NT2/D1 (cell line): ENCODE data around the gene MEOX1.
A peak's percentile ranks its signal among the peaks of the same experiment; 100 is the strongest.
"Not testable (repeated sequence)": the region's sequence is repeated elsewhere in the genome, so short reads cannot be mapped to it uniquely, and the experiment has no call there.

Experiments
- DNase-seq: peaks from one replicate; pipeline ENCODE4 v3.0.0-alpha.2; 2011; ENCODE audit warnings: low read depth, low spot score
- H3K27me3 ChIP-seq: 2 replicates; pipeline ENCODE4 v1.6.0; 2011; ENCODE audit warnings: mild to moderate bottlenecking; ENCODE audit not compliant: insufficient read length, insufficient read depth
- H3K36me3 ChIP-seq: 2 replicates; pipeline ENCODE4 v1.6.1; 2011; ENCODE audit warnings: mild to moderate bottlenecking, low read length, mixed read lengths; ENCODE audit not compliant: insufficient read depth, insufficient read length
- H3K4me1 ChIP-seq: 2 replicates; pipeline ENCODE4 v1.5.1; 2011; ENCODE audit not compliant: insufficient read depth, insufficient read length
- H3K4me3 ChIP-seq: 2 replicates; pipeline ENCODE4 v1.5.1; 2011; ENCODE audit warnings: low read depth; ENCODE audit not compliant: insufficient read length
- H3K9ac ChIP-seq: 2 replicates; pipeline ENCODE4 v1.6.0; 2011; ENCODE audit warnings: low read depth; ENCODE audit not compliant: insufficient read length
- H3K9me3 ChIP-seq: 2 replicates; pipeline ENCODE4 v1.5.1; 2011; ENCODE audit warnings: mild to moderate bottlenecking, low read length; ENCODE audit not compliant: insufficient read depth
- SUZ12 ChIP-seq: IDR thresholded peaks from 2 replicates; pipeline ENCODE4 v1.6.1; 2011; ENCODE audit not compliant: insufficient read length, insufficient read depth; ENCODE audit errors: extremely low read depth
- YY1 ChIP-seq: IDR thresholded peaks from 2 replicates; pipeline ENCODE4 v1.6.1; 2011; ENCODE audit not compliant: insufficient read length, insufficient read depth
- ZNF274 ChIP-seq: IDR thresholded peaks from 2 replicates; pipeline ENCODE4 v1.6.1; 2011; ENCODE audit warnings: mild to moderate bottlenecking, low read depth, low read length

MEOX1 gene

DNA sequence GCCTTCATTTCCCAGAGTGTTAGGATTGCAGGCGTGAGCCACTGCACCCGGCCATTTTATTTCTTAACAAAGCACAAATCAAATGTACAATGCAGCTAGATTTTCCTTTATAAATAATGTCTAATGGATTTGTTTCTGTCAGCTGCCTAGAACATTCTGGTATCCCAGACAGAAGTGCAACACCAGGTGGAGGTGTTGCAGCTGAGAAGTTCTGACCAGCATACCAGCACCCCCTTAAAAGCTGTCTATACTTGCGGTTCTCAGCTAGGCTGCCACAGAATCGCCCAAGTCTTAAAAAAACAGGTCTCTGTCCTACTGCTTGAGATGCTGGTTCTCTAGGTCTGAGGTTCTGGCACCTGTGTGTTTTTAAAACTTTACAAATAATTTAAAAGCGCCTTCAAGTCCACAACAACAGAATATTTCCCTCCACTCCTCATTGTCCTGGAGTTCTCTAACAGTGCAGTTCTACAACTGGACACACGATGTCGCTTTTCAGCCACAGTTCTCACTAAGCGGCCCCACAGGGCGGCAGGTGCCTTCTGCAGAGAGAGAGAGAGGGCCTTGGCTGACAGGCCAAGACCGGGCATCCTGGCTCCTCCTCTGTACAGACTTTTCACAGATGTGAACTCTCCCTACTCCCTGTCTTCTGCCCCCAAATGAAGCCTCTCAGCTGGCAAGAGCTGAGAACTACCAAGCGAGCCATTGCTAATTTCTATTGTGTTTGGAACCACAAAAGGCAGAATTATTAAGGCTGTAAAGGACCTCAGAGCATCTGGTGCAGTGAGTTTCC, 32.6 kb upstream of the MEOX1 start:
- H3K9ac ChIP-seq = no peak overlapping the region
- TF ChIP-seq SUZ12 (no peak), YY1 (no peak), ZNF274 (no peak)
- H3K4me3 ChIP-seq = no peak overlapping the region

DNA sequence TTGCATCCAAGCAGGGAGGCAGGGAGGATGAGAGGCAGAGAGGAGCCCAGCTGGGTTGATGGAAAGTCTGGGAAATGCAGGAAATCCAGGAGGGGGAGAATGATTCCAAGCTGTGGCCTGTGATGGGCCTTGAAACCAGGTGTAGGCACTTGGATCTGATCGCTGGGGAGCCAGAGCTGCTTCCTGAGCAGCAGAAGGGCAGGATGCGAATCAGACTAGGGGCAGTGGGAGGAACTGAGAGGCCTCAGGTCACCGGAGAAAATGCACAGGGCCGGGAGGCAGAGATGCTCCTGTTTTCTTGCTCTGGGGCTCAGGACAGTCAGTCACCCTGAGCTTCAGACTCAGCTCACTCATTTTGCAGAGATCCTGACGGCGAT, 29.6 kb upstream of the MEOX1 start:
- H3K9me3 ChIP-seq = no peaks in the 10 kb centered on the region
- H3K9ac ChIP-seq = peak overlapping the region; percentile 51
- no peak overlapping the region for H3K4me3 ChIP-seq
- no peak for TF ChIP-seq ZNF274
- TF ChIP-seq SUZ12 = no peak
- no peak for TF ChIP-seq YY1
- no peak for DNase-seq
- H3K27me3 ChIP-seq = no peaks in the 10 kb centered on the region
- H3K4me1 ChIP-seq = peaks cover 10% of the 10 kb centered on the region
- H3K36me3 ChIP-seq = no peaks in the 10 kb centered on the region

More for the DNA sequence above, 32.6 kb upstream of the MEOX1 start:
- H3K36me3 ChIP-seq = no peaks in the 10 kb centered on the region
- H3K9me3 ChIP-seq = peaks cover 2% of the 10 kb centered on the region; the same call in 1 of the 2 replicates
- peaks cover 14% of the 10 kb centered on the region for H3K4me1 ChIP-seq
- no peaks in the 10 kb centered on the region for H3K27me3 ChIP-seq
- peak; percentile 71 for DNase-seq

DNA sequence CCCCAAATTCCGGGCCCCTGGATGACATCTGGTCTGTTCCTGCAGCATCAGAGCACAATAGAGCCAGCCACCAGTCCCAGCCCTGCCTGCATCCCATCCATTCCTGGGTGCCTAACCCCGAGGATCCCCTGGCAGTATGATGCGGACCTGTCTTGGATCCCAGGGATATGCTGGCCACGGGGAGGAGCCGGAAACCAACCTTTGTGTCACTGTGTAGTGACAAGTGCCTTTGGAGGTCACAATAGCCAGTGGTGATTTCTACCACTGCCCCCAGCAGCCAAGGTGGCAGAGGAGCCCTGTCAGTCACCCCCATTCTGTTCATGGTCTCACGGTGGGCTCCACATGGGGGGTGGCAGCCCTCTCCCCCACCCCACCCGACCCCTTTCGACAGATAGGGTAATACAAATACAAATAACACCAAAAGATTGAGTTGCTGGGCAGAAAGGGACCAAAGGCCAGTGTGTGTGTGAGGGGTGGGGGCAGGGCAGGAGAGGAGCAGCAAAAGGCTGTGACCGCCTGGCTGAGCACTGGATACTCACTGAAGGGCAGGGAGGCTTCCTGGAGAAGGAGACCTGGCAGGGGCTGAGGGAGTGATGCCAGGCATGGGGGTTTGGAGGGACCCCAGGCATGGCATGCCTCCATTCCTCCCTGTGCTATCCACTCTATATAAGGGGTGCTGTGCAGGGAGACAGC, 29.0 kb upstream of the MEOX1 start:
- Histone ChIP-seq H3K4me1 (peaks cover 10% of the 10 kb centered on the region), H3K36me3 (no peaks in the 10 kb centered on the region), H3K9me3 (no peaks in the 10 kb centered on the region), H3K27me3 (no peaks in the 10 kb centered on the region), H3K4me3 (no peak overlapping the region), H3K9ac (peak overlapping the region; percentile 51)
- no peak for TF ChIP-seq ZNF274
- no peak for TF ChIP-seq SUZ12
- TF ChIP-seq YY1 = no peak
- DNase-seq = no peak

DNA sequence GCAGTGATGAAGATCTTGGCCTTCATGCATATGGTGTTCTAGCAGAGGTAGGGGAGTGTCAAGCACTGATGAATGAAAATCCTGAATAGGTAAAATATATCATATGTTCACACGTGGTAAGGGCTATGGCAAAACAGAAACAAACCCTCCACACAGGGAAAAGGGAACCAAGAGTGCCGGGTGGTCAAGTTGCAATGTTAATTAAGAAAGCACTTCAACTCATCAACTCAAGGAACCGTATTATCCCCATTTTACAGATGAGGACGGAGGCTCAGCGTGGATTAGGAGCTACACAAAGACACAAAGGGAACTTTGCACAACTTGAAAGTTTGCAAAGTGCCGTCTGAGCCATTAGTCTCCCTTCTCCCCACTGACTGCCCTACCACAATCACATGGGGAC, 28.1 kb upstream of the MEOX1 start:
- Histone ChIP-seq H3K4me3 (no peak overlapping the region), H3K9ac (no peak overlapping the region), H3K27me3 (no peaks in the 10 kb centered on the region), H3K4me1 (peaks cover 13% of the 10 kb centered on the region), H3K36me3 (no peaks in the 10 kb centered on the region), H3K9me3 (no peaks in the 10 kb centered on the region)
- no peak for DNase-seq
- TF ChIP-seq YY1 (no peak), SUZ12 (no peak), ZNF274 (no peak)

DNA sequence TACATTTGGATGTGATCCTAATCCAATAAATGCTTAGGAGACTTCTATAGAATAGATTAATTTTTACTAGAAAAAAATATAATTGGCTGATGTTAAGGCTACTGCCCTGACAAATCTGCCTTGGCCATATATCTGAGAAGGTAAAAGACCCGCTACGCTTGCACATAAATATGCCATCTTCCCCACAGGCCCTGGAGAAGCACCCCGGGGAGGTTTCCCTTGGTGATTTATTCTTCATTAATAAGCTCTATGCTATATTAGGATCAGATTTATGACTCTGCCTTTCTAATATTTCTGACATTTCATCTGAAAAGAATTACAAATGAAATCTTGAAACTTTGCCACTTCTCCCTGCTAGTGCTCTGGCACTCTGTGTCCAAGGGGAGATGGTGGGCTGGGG, 27.4 kb upstream of the MEOX1 start:
- no peaks in the 10 kb centered on the region for H3K27me3 ChIP-seq

DNA sequence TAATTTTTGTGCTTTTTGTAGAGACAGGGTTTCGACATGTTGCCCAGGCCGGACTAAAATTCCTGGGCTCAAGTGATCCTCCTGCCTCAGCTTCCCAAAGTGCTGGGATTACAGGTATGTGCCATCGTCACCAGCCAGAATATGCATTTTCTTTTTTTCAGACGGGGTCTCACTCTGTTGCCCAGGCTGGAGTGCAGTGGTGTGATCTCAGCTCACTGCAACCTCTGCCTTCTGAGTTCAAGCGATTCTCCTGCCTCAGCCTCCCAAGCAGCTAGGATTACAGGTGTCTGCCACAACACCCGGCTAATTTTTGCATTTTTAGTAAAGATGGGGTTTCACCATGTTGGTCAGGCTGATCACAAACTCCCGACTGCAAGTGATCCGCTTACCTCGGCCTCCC, 25.2 kb upstream of the MEOX1 start:
- DNase-seq, H3K4me3 ChIP-seq, H3K27me3 ChIP-seq, H3K36me3 ChIP-seq, H3K9ac ChIP-seq, H3K9me3 ChIP-seq: not testable (repeated sequence)
- H3K4me1 ChIP-seq = peaks cover 13% of the 10 kb centered on the region

More for the DNA sequence above, 27.4 kb upstream of the MEOX1 start:
- H3K9ac ChIP-seq = no peak overlapping the region
- H3K4me3 ChIP-seq = no peak overlapping the region
- peaks cover 13% of the 10 kb centered on the region for H3K4me1 ChIP-seq
- no peak for DNase-seq
- H3K9me3 ChIP-seq = no peaks in the 10 kb centered on the region
- no peaks in the 10 kb centered on the region for H3K36me3 ChIP-seq
- no peak for TF ChIP-seq YY1
- TF ChIP-seq ZNF274 = no peak
- no peak for TF ChIP-seq SUZ12

DNA sequence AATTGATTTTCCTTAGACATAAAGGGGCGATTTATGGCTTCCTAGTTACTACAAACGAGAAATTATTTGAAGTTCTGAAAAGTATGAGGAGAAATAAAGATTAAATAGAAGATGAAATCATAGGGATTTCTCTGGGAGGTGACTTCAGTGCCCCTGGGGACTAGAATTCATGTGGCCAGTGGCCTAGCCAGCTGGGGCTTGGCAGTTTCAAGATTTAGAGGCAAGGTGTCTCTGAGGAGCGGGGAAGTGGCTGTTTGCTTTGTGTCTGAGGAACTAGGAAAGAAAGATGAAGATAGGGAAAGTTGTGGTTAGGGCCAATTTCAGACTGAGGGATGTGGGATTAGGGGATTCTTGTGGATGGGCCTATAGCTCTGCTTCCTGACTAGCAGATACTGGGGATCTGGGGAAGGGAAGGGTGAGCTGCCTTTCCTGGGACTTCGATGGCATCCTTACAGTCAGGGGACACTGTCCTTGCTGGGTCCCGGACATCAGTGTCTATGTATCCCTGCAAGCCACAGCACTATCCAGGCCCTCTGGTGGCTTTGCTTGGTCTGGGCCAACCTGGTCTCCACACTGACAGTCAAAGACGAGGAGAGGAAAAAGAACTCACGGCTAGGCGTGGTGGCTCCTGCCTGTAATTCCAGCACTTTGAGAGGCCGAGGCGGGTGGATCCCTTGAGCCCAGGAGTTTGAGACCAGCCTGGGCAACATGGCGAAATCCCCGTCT, 22.4 kb upstream of the MEOX1 start:
- TF ChIP-seq SUZ12 = no peak
- TF ChIP-seq YY1 = no peak
- no peak for TF ChIP-seq ZNF274
- peaks cover 5% of the 10 kb centered on the region for H3K4me1 ChIP-seq

More for the DNA sequence above, 22.4 kb upstream of the MEOX1 start:
- no peak for DNase-seq
- H3K27me3 ChIP-seq = no peaks in the 10 kb centered on the region
- H3K9ac ChIP-seq = no peak overlapping the region
- no peaks in the 10 kb centered on the region for H3K9me3 ChIP-seq
- H3K36me3 ChIP-seq = no peaks in the 10 kb centered on the region
- H3K4me3 ChIP-seq = no peak overlapping the region
